Stimulated activated CD4-positive, alpha-beta T cell treated with anti-CD3 and anti-CD28 coated beads, Interleukin-2, amount 100 ng/mL, for 4 hours (primary cell): Measurements from ENCODE around the gene BTN3A1.
"Not testable (repeated sequence)": the region's sequence is repeated elsewhere in the genome, so short reads cannot be mapped to it uniquely, and the experiment has no call there.

Experiments
- DNase-seq: peaks from one replicate; pipeline ENCODE4 v3.0.0-alpha.2; 2020; ENCODE audit warnings: low read depth

The BTN3A1 gene

GRCh38 chr6:26441977-26442376, 39.9 kb downstream of the BTN3A1 start:
- no peak for DNase-seq

- DNase-seq: no peak
Observed at GRCh38 chr6:26445934-26446667, 44.0 kb downstream of the BTN3A1 start.

GRCh38 chr6:26447257-26447656, 45.2 kb downstream of the BTN3A1 start:
- no peak for DNase-seq

GRCh38 chr6:26450240-26450639, 48.2 kb downstream of the BTN3A1 start:
- DNase-seq: no peak

GRCh38 chr6:26452631-26453235, 50.7 kb downstream of the BTN3A1 start:
- DNase-seq: no peak

- DNase-seq: no peak
Observed at GRCh38 chr6:26454631-26455030, 52.6 kb downstream of the BTN3A1 start.

- DNase-seq: no peak
Observed at GRCh38 chr6:26455357-26455970, 53.4 kb downstream of the BTN3A1 start.

- no peak for DNase-seq
Observed at GRCh38 chr6:26457264-26457805, 55.3 kb downstream of the BTN3A1 start.

GRCh38 chr6:26457806-26458688, 56.0 kb downstream of the BTN3A1 start, which contains the start of gene BTN2A1:
BTN2A1 (plus strand) TSS chr6:26457955; CDS start chr6:26458637, 682 bp downstream.
- peak; percentile 57 for DNase-seq

GRCh38 chr6:26459023-26459810, 57.1 kb downstream of the BTN3A1 start:
- DNase-seq: no peak

GRCh38 chr6:26461353-26461752, 59.3 kb downstream of the BTN3A1 start:
- not testable (repeated sequence) for DNase-seq

- DNase-seq: no peak
Observed at GRCh38 chr6:26464014-26464413, 61.9 kb downstream of the BTN3A1 start.

- DNase-seq: no peak
Observed at GRCh38 chr6:26464416-26465131, 62.5 kb downstream of the BTN3A1 start.
